Tibial artery (tissue), 4 donors: ENCODE data around the gene BANP.
"Not testable (repeated sequence)": the region's sequence is repeated elsewhere in the genome, so short reads cannot be mapped to it uniquely, and the experiment has no call there.

Experiments used
- DNase-seq, 2 donors: peaks; one replicate each; pipeline ENCODE4 v3.0.0-alpha.2; 2019
- H3K27ac ChIP-seq, 2 donors: fragments of 200-600 bp; sonication (generic) in 1 of 2; 1 replicate in 1 of 2; 2 replicates in 1 of 2; pipeline ENCODE4 v1.5.1; 2018 to 2019; ENCODE audit warnings: mild to moderate bottlenecking in 1 of 2
- H3K27me3 ChIP-seq, 2 donors: fragments of 200-600 bp; sonication (generic) in 1 of 2; one replicate each; pipeline versions ENCODE4 v1.5.1 to v1.6.0; 2016 to 2019
- H3K36me3 ChIP-seq, 3 donors: fragments of 200-600 bp; sonication (generic) in 2 of 3; one replicate each; pipeline ENCODE4 v1.5.1; 2016 to 2019; ENCODE audit warnings: mild to moderate bottlenecking in 2 of 3
- H3K4me1 ChIP-seq, 4 donors: fragments of 200-600 bp; sonication (generic) in 2 of 4; 1 replicate in 3 of 4; 2 replicates in 1 of 4; pipeline ENCODE4 v1.5.1; 2016 to 2019
- H3K4me3 ChIP-seq, 2 donors: fragments of 200-600 bp; sonication (generic) in 1 of 2; 1 replicate in 1 of 2; 2 replicates in 1 of 2; pipeline ENCODE4 v1.5.1; 2018 to 2019; ENCODE audit warnings: mild to moderate bottlenecking in 2 of 2
- H3K9me3 ChIP-seq, 3 donors: fragments of 200-600 bp; sonication (generic) in 1 of 3; one replicate each; pipeline ENCODE4 v1.5.1; 2016 to 2019
- CTCF ChIP-seq, 2 experiments: fragments of 200-600 bp in 1 of 2; fragments of 450-650 bp in 1 of 2; IDR thresholded peaks; one replicate each; pipeline ENCODE4 v1.5.1; 2017 to 2019; ENCODE audit warnings: antibody characterized with exemption in 2 of 2, mild to moderate bottlenecking in 1 of 2, moderate library complexity in 1 of 2
- intact Hi-C: fragments of 100-400 bp; cut with DNase I; formaldehyde crosslinking; loops from one replicate; pipeline ENCODE4 v1.15.0; 2023; ENCODE audit warnings: low total_unique reads

BANP gene

GRCh38 chr16:88103581-88104188 lies 152.5 kb downstream of the BANP start:
- H3K9me3 ChIP-seq = no peaks in the 10 kb centered on the region
- H3K4me3 ChIP-seq = no peak overlapping the region
- TF ChIP-seq CTCF (IDR thresholded peaks at IDR 0.05) = no peak
- intact Hi-C loops = no loop called here
- H3K27ac ChIP-seq = no peak overlapping the region
- H3K4me1 ChIP-seq = no peaks in the 10 kb centered on the region
- DNase-seq = no peak
- H3K36me3 ChIP-seq = no peaks in the 10 kb centered on the region
- peaks cover 0 to 37% of the 10 kb centered on the region in 2 donors for H3K27me3 ChIP-seq

DNA sequence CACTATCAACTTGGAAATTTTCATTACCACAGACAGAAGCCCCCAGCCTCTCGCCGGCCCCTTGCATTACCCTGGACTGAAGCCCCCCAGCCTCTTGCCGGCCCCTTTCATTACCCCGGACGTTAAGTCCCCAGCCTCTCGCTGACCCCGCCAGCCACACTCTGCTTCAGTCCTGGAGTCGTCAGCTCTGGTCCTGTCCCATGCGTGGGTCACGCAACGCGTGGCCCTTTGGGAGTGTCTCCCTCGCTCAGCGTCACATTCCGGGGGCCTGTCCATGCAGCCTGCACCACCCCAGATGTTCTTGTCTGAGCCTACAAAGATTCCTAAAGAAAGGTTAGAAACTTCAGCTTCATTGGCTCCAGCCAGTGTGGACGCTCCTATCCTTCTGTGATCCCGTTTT lies 153.1 kb downstream of the BANP start:
- H3K4me3 ChIP-seq, H3K27ac ChIP-seq, DNase-seq, intact Hi-C loops, H3K36me3 ChIP-seq, H3K9me3 ChIP-seq, H3K4me1 ChIP-seq: not testable (repeated sequence)
- peaks cover 0 to 30% of the 10 kb centered on the region in 2 donors for H3K27me3 ChIP-seq

- intact Hi-C loops, H3K4me3 ChIP-seq: not testable (repeated sequence)
Measured at GRCh38 chr16:88105574-88106140, 154.4 kb downstream of the BANP start.

DNA sequence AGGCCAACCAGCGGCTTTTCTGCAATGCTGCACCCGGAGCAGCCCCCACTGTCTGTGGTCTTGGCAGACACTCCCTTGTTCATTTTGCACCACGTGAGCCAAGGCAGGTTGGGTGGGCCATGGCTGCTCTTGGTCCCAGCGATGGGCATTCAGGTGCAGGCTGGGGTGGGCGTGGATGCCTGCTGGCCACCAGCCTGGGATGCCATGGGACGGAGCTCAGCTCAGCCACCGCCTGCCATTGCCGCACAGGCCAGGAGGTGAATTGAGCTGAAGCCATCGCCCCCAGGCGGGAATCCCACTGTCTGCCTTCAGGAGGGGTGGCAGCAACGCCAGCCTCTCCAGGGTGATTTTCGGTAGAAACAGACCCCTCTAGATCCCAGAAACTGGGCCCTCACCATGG lies 155.3 kb downstream of the BANP start:
- H3K4me3 ChIP-seq, H3K27ac ChIP-seq, DNase-seq, intact Hi-C loops, H3K4me1 ChIP-seq, H3K36me3 ChIP-seq, H3K9me3 ChIP-seq: not testable (repeated sequence)
- peaks cover 0 to 11% of the 10 kb centered on the region in 2 donors for H3K27me3 ChIP-seq

More at GRCh38 chr16:88105574-88106140, 154.4 kb downstream of the BANP start:
- H3K27ac ChIP-seq, H3K9me3 ChIP-seq, H3K36me3 ChIP-seq, H3K4me1 ChIP-seq, DNase-seq: not testable (repeated sequence)
- peaks cover 0 to 17% of the 10 kb centered on the region in 2 donors for H3K27me3 ChIP-seq

- no peaks in the 10 kb centered on the region for H3K4me1 ChIP-seq
- no peak overlapping the region for H3K27ac ChIP-seq
- H3K9me3 ChIP-seq = no peaks in the 10 kb centered on the region
- DNase-seq = no peak
- H3K36me3 ChIP-seq = no peaks in the 10 kb centered on the region
- peaks cover 0 to 4% of the 10 kb centered on the region in 2 donors for H3K27me3 ChIP-seq
- no peak for TF ChIP-seq CTCF (IDR thresholded peaks at IDR 0.05)
- intact Hi-C loops = no loop called here
- H3K4me3 ChIP-seq = no peak overlapping the region
Measured at GRCh38 chr16:88108762-88109161, 157.5 kb downstream of the BANP start.

GRCh38 chr16:88109726-88110621 lies 158.7 kb downstream of the BANP start:
- H3K27me3 ChIP-seq, H3K9me3 ChIP-seq, H3K36me3 ChIP-seq, H3K4me3 ChIP-seq, H3K27ac ChIP-seq, H3K4me1 ChIP-seq, intact Hi-C loops, DNase-seq: not testable (repeated sequence)

- intact Hi-C loops, DNase-seq, H3K36me3 ChIP-seq, H3K4me3 ChIP-seq, H3K27ac ChIP-seq, H3K4me1 ChIP-seq, H3K9me3 ChIP-seq: not testable (repeated sequence)
- peaks cover 0 to 12% of the 10 kb centered on the region in 2 donors for H3K27me3 ChIP-seq
Measured at GRCh38 chr16:88110875-88111494, 159.8 kb downstream of the BANP start.

DNA sequence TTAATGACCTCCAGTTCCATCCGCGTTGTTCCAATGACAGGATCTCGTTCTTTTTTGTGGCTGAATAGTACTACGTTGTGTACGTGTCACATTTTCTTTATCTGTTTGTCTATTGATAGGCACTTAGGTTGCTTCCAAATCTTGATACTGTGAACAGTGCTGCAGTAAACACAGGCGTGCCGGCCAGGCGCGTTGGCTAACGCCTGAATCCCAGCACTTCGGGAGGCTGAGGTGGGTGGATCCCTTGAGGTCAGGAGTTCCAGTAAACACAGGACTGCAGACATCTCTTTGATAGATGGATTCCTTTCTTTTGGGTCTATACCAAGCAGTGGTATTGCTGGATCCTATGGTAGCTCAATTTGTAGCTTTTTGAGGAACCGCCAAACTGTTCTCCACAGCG lies 160.7 kb downstream of the BANP start:
- H3K4me3 ChIP-seq, H3K27ac ChIP-seq, H3K4me1 ChIP-seq, intact Hi-C loops, DNase-seq, H3K36me3 ChIP-seq, H3K9me3 ChIP-seq: not testable (repeated sequence)
- peaks cover 0 to 20% of the 10 kb centered on the region in 2 donors for H3K27me3 ChIP-seq
